Inferior parietal cortex (tissue), 1 donor: ENCODE data around the gene IGSF21.

Source experiments
- DNase-seq: peaks from one replicate; pipeline ENCODE4 v3.0.0-alpha.2; 2016; ENCODE audit errors: extremely low spot score

Gene IGSF21

DNA sequence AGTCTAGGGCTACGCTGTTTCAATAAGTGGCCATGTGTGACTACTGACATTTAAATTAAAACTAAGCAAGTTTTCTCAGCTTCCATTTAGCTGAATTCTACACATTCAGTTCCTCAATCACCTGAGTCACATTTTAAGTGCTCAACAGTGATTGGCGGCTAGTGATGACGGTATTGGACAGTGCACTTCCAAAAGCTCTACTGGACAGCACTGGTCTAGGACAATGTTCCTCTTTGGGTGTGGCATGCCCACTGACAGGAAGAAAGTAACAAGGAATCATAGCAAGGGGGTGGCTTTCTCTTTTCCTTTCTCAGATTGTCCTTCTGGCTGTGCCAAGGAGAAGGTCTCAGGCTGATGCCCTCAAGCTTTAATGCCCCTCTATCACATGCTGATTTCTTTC, 11.7 kb downstream of the IGSF21 start:
- no peak for DNase-seq

DNA sequence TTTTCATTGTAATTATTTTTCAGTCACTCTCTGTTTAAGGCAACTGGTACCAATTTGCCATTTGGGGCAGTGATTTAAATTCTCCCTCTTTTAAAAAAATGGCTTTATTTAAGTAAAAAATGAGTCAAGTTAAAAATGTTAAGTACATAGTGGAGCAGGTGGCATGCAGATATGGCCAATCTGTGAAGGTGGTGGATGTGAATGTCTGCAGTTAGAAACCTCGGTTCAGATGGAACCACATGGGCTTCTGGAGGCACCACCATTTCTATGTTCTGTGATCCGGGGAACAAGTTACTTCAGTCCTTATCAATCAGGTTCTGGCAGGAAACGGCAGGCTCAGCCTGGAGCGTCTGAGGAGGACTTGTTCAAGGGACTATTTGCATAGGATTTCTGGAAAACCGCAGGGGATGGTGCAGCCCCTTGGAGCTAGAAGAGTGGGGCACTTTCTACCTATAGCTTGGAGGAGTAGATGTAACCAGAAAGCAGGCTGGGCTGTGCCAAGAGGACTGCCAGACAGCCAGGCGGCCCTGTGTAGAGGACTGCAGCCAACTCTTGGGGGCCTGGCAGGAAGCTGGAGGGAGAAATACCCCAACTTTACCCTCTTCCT, 12.3 kb downstream of the IGSF21 start:
- DNase-seq: no peak

DNA sequence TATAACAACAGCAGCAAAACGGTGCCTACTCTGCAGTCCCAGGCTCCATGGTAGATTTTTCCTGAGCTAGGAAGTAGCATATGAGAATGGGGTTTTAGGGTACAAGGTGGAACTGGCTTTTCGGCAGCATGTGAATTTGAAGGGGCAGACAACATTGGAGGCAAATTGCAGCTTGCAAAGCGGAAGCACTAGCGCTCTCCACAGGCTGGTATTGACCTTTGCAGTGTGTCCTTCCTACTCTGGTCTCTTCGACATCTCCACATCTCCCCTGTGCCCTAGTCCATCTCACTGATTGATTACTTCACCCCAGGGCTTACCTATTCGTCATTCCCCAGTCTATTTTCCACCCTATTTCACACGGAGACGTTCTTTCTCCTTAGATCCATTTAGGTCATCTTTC, 13.0 kb downstream of the IGSF21 start:
- no peak for DNase-seq

DNA sequence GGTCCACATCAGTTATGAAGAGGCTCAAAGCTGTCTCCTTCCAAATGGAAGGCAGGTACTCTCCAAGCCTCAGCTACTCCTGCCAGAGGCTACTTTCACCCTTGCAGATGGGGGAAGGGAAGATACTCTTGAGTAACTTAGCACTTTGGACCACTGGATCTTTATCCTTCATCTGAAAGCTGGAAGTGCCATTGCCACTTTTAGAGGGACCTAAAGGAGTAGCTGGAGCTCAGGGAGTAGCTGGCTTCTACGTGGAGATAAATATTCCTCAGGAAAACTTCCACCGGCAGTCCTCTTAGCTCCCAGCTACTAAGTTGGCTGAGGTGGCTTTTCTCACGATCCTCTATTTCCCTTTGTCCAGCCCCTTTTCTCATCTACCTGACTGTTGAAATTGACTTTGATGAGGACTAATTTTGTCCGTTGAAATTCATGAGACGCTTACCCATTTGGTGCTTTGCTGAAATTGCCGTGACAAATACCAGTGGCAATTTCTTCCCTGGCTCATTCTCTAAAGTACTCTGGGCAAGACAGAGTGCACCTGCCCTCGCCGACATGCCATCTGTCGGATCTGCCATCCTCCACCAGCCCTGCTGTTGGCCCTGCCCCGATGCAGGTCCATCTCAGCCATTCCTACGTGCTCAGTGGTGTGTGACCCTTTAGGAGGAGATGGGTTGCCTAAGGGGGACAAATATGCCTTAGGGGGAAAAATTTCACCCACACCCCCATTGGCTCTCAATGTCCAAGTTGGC, 13.6 kb downstream of the IGSF21 start:
- no peak for DNase-seq

DNA sequence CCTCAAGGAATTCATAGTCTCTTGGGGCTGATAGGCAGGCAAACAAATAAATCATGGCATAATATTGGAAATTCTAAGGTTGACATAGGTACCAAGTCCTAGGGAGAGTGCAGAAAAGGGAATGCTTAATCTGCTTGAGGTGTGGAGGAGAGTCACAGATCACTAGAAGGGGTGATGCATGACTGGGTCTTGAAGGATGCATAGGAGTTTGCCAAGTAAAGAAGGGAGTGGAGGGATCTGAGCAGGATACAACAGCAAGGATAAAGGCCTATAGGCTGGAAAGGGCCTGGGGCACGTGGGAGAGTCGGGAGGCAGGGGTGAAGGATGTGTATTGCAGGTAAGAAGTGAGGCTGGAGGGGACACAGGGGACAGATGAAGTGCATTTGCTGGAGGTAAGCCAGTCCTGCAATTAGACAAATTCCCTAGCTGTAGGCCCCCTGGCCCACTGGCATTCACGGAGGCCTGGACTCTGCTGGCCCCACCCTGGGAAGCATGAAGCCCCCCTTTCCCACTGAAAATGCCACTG, 15.9 kb downstream of the IGSF21 start:
- no peak for DNase-seq

DNA sequence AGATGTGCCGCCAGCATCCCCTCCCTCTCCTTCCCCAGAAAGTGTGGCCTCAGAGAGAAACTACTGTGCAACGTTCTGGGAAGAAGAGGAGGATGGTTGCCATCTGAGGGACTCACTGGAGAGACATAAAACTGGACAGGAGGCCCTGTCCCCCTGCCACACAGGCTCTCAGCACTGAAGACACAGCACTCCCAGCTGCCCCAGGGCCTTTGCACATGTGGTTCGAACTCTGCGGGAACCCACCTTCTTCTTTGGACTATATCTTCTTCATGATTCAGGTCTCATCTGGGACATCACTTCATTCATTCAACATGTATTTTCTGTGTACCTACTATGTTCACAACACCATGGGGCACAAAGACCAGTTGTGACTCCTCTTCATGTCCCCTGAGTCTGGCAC, 17.4 kb downstream of the IGSF21 start:
- DNase-seq: no peak

DNA sequence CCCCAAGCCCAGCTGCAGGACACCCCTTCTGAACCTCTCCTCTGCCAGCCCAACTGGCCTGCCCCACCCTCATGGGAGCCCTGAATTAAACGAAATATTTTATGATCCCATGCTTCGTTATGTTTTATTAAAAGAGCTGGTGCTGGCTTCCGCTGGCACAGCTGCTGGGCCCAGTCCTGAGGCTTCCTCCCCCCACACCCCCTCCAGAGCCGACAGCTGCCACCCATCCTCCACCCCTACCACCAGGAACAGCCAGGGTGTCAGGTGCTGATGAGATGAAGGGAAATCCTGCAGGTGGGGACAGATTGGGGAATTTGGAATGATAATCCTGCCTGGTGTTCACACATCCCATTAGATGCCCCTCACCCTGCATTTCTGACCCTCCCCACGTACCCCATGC, 19.0 kb downstream of the IGSF21 start:
- no peak for DNase-seq

DNA sequence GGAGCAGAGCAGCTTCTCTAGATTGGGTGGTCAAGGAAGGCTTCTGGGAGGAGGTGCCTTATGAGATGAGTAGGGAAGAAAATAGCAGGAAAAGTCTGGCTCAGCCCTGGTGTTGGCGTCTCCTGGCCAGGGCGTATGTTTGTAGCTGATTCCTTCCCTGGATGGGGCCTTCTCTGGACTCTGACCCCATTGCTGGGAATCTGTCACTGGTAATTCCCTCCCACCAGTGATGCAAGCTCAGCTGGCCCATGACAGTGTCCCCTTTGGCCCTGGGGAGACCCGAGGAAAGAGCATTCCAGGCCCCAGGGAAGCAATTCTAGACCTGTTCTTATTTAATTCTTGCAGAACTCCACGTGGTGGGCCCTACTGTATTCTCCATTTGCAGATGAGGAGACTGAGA, 20.7 kb downstream of the IGSF21 start:
- DNase-seq: no peak

DNA sequence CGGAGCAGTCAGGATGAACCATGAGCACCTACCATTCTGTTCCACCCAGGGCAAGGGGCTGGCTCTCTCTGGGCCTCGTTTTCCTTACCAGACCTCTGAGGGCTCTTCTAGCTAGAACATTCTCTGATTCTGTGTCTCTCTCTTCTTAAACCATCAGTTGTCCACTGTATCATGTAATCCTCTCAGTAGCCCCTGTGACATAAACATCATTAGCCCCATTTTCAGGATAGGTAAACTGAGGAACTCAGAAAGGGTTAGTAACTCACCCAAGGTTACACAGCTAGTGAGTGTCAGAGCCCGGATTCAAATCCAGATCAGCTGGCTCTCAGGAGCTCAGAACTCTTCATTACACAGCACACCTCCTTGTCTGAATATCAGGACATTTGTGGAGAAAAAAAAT, 22.8 kb downstream of the IGSF21 start:
- DNase-seq: no peak

DNA sequence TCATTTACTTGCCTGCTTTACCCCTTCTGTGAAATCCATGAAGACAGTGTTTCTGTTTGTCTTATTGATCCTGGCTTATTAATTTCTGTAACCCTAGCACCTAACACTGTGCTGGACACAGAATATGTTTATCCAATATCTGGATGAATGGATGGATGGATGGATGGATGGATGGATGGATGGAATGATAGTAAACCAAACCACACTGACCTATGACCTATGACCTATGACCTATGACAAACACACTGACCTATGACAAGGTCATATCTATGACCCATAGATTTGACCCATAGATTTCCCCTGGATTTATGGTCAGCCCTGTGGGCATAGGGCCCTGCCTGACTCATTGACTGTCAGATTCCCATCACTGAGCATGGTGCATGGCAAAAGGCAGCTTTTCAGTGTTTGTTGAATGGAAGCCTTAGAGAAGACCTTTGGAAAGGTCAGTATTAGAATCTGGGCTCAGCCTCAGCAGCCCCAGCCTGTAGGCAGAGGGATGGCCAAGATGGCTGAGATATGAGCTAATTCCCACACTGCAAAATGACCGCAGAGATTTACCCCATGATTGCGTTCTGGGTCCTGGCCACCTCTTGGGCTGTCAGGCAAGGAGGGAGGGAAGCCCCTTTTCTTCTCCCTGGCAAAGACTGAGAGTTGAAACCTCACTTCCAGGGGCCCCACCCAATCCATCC, 24.6 kb downstream of the IGSF21 start:
- DNase-seq: no peak

DNA sequence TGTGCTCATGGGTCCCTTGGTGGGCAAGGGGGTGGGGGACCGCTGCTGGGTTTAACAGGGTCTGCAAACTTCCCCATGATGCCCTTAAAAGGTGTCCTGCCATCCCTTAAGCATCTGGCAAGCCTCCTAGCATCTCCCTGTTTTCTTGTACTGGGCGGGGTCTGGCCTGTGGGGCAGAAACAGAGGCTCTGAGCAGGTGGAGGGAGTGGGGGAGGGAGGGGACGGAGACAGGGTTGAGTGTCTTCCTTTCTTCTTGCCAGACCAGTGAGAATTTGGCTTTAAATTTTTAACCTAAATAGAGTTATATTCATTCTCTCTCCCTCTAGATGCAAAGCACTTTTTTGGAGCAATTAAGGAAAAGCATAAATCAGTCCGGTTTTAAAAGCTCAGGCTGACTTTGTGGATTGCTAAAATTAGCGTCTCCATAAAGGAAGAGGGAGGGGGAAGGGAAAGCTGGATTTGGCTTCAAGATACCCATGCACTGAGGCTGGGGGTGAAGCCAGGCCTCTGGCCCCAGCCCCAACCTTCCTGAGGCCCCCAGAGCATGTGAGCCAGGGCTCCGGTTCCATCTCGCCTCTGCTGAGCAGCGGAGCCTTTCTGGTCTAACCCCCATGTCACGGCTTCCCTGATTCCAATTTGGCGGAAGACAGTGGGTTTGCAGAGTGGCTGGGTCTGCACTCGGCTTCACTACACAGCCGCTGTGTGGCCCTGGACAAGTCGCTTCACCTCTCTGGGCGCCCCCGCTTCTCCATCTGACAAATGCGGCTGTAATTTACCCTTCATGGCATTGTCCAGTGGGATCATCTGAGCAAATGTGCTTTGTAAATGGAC, 25.3 kb downstream of the IGSF21 start:
- DNase-seq: no peak

DNA sequence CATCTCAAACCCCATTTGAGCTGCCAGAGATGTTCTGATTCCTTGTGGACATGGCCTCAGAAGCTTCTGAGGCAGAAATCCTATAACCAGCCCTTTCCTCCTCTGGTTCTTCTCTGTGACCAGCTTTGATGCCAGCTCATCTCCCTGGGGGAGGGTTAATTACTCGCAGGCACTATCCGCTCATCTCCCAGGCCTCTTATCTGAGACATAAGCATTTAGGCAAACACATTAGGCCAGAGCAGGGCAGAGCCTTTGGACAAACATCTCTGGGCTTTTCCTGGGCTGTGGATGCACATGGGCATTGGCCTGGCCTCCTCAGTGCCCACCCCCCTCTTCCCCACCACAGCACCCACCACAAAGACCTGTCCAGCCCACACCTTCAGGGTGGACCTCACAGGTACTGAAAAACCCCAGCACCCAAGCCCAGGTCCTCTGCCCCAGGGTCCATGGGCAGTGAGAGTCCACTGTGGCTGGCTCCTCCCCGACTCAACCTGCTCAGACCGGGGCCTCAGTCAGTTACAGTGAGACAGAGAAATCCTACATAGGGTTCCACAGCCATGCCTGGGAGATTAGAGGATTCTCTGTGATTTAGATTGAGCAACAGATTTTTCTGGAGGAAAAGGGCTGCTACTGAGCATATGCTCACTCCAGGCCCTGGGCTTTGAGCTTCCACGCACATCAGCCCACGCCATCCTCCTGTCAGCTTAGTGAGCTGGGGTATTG, 26.9 kb downstream of the IGSF21 start:
- no peak for DNase-seq

DNA sequence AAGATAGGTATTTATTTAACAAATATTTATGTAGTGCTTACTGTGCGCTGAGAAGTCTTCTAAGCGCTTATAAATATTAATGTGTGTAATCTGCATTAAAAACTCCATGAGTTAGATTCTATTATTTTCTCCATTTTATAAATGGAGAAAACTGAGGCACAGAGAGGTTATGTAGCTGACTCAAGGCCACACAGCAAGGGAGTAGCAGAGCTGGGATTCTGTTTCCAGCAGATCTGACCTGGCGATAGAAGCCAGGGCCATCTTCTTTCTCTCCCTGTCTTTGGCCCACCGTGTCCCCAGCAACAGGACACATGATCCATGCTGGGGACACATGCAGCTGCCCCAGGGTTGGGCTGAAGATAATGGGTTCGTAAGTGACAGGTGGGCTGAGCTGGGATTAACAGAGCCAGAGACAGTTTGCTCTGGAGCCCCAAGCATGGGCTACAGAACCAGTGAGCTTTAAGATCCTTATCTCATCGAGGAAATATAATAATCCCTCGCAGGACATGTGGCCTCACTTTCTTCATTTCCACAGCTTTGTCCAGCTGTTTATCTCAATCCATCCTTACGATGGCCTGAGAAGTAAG, 30.3 kb downstream of the IGSF21 start:
- no peak for DNase-seq

DNA sequence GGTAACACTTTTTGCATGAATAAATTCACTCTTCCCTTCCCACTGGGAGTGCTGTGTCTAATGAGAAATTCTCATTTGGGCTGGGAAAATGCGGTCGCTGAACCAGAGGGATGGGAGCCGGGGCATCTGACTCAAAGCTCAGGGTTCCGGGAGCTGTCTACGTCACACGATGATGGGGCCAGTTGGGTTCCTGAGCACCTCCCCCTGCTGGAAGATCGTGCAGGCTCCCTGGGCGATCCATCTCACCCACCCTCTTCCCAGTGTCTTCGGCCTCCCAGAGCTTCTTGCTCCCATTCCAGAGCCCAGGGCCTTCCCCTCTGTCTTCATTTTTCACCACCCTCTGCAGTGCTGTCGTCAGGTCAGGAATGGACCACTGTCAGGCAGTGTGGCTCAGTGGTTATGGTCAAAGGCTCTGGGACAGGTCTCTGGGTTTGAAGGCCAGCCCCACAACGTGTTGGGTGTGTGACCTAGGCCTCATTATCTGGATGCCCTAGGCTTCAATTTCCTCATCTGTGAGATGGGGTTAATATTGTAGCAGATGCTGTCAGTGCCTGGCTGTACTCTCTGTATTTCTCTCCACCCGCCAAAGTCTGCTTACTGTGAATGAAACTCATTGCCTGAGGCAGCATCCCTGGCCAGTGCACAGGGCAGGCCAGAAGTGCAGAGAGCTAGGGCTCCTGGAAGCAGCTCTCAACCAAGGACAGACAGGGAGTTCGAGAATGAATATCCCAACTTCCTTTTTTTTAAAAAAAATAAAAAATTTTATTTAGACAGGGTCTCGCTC, 31.8 kb downstream of the IGSF21 start:
- no peak for DNase-seq

DNA sequence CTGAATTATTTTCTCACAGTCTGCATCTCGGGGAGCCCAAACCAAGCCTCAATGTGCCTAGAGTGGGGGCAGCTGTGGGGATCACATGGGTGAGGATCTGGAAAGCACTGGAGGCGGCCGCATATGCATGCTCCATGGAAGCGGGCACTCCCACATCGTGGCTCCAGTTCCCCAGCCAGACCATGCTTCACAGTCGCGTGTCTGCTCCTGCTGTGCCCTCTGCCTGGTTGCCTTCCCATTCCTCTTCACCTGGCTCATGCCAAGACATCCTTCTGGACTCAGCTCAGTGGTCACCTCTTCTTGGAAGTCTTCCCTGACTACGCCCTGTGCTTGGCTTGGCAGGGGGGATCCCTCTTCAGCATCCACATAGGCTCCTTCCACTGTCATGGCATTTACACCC, 32.8 kb downstream of the IGSF21 start:
- no peak for DNase-seq

DNA sequence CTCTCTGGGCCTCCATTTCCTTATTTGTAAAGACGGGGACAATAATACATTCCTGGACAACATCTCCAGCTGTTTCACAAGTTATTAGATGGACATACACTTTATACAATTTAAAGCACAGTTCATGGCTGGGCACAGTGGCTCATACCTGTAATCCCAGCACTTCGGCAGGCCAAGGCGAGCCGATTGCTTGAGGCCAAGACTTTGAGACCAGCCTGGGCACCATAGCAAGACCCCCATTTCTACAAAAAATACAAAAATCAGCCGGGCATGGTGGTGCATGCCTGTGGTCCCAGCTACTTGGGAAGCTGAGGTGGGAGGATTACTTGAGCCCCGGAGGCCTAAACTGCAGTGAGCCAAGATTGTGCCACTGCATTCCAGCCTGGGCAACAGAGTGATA, 34.1 kb downstream of the IGSF21 start:
- no peak for DNase-seq

DNA sequence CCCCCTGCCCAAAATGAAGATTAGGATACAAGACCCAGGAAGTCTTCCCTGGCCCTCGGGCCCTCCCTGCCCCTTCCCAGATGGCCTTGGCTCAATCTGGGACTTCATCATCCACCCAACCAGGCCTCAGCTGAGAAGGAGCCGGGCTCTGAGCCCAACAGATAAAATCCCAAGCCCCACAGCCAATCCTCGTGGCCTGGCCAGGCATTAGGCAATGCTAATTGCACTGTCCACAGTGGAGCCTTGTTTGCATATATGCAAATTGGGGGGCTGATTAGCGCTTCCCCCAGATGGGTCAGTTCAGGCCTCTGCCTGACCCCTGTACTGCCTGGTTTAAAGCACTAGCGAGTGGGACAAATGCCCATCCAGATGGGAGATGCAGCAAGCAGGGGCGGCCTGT, 34.9 kb downstream of the IGSF21 start:
- DNase-seq: no peak

DNA sequence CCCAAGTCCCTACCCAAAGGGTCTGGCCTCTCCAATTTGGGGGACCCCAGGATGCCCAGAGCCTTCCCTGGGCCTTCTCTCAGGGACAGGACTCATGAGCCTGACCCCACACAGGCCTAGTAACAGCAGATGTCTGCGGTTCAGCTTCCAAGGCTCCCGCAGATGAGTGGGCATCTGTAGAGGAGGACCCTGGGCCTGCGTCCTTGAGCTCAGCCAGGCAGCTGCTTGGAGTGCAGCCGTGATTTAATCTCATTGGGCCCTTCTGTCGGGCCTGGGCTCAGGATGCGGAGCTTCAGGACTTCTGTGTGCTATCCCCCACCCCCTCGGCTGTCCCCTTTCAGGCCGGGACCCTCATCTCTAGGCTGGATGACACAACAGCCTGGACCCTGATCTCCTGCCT, 35.4 kb downstream of the IGSF21 start:
- no peak for DNase-seq

DNA sequence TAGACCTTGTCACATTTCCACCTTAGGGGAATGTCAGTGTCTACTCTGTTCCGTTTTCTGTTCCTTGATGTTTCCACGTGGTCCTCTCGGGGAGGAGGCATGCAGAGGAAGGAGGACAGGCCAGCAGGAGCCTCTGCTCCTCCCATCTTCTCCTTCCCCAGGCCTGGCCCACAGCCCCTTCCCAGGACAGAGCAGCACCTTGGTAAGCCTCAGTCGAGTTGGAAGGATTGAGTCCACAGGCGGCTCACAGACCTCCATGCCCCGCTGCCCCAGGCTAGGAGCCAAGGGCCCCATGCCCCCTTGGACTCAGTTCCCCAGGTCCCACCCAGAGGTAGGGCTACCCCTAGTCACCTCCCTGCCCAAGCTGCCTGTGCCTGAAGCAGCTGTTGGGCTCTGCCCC, 36.5 kb downstream of the IGSF21 start:
- no peak for DNase-seq

DNA sequence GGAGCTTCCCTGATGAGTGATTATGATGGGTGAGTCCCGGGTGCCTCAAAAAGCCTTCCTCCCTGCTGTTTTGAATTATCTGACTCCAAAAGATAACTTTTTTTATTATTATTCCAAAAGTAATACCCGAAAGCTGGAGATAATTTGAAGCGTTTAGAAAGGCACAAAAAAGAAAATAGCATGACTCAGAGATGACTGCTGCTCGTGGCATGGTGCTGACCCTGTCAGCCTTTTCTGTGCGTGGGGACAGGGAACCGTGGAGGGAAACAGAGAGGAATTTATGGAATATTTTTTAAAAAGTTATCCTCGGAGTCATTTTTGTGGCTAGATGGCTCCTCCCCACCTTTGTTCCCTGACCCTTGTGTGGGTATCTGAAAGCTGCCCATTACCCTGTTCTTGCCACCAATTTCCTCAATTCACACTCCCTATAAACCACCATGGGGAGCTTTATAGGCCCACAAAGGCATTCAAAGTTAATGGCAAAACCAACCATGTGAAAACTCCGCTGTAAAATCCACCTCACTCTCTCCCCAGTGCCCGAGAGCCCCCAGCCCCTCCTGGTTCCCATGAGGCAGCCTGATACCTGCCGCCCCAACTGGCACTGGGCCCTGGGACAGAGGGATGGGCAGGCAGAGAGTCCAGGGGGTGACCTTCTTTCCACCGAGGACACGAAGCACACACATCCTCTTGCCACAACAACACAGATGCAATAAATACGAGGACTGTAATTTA, 37.5 kb downstream of the IGSF21 start:
- DNase-seq: no peak
